Activated CD8-positive, alpha-beta T cell treated with anti-CD3 and anti-CD28 coated beads for 36 hours (primary cell): ENCODE data around the gene OR10K2. TPM values are rescaled to one million over a fixed set of nuclear protein-coding genes. Genes with fewer than 3 reads are reported as not detected.
"Not testable (repeated sequence)": the region's sequence is repeated elsewhere in the genome, so short reads cannot be mapped to it uniquely, and the experiment has no call there.

Source experiments
- ATAC-seq: fragments of 200-7000 bp; cut with Tn5 transposase; one replicate; pipeline ENCODE4 v1.10.0; 2021; ENCODE audit warnings: mild to moderate bottlenecking, moderate library complexity
- CTCF ChIA-PET: fragments of 350-600 bp; sonication (Branson Sonifier 250); formaldehyde crosslinking; loops from one replicate; lab custom pipeline; 2021; ENCODE audit warnings: antibody characterized with exemption; lab: Charles Lee
- POLR2A ChIA-PET: fragments of 350-600 bp; sonication (Branson Sonifier 250); formaldehyde crosslinking; loops from one replicate; lab custom pipeline; 2021; ENCODE audit warnings: antibody characterized with exemption; lab: Charles Lee
- DNase-seq: peaks from one replicate; pipeline ENCODE4 v3.0.0-alpha.2; 2020
- H3K27ac Mint-ChIP-seq: one replicate; pipeline ENCODE4 v1.8.0; 2021; ENCODE audit warnings: mild to moderate bottlenecking, mixed read lengths
- H3K27me3 Mint-ChIP-seq: one replicate; pipeline ENCODE4 v1.8.0; 2021; ENCODE audit warnings: mixed read lengths
- H3K36me3 Mint-ChIP-seq: one replicate; pipeline ENCODE4 v1.8.0; 2021; ENCODE audit warnings: low read depth, mixed read lengths
- H3K4me1 Mint-ChIP-seq: one replicate; pipeline ENCODE4 v1.8.0; 2021; ENCODE audit warnings: low read depth, mixed read lengths
- H3K4me3 Mint-ChIP-seq: one replicate; pipeline ENCODE4 v1.8.0; 2021; ENCODE audit warnings: mild to moderate bottlenecking, moderate library complexity, mixed read lengths
- H3K9me3 Mint-ChIP-seq: one replicate; pipeline ENCODE4 v1.8.0; 2021; ENCODE audit warnings: mixed read lengths
- CTCF ChIP-seq: fragments of 200-600 bp; IDR thresholded peaks from one replicate; pipeline ENCODE4 v1.8.0; 2022; ENCODE audit warnings: antibody characterized with exemption, mild to moderate bottlenecking
- intact Hi-C: fragments of 100-400 bp; cut with micrococcal nuclease; formaldehyde crosslinking; loops from one replicate; pipeline ENCODE4 v1.10.0; 2022
- total RNA-seq, 2 experiments: library from RNA; stranded (reverse); gene quantifications; one replicate each; pipeline ENCODE4 v1.2.3, GENCODE V29; 2021

OR10K2 gene
- total RNA-seq, 2 experiments from 2014 or later: not detected

- intact Hi-C loops: no loop called here
- Mint-ChIP-seq H3K9me3 (no peaks in the 10 kb centered on the region), H3K27me3 (peaks cover 7% of the 10 kb centered on the region), H3K4me3 (no peak overlapping the region), H3K4me1 (peaks cover 4% of the 10 kb centered on the region), H3K27ac (no peak overlapping the region), H3K36me3 (no peaks in the 10 kb centered on the region)
- CTCF ChIA-PET: no interaction called here
- no peak for TF ChIP-seq CTCF
- DNase-seq (no peak), ATAC-seq (no peak)
- POLR2A ChIA-PET: no interaction called here
Observed at GRCh38 chr1:158396646-158397045, 29.4 kb downstream of the OR10K2 start.

GRCh38 chr1:158393476-158393875 is 32.6 kb downstream of the OR10K2 start:
- intact Hi-C loops: no loop called here
- CTCF ChIA-PET: no interaction called here

GRCh38 chr1:158391099-158391498 is 34.9 kb downstream of the OR10K2 start:
- Mint-ChIP-seq H3K27ac (no peak overlapping the region), H3K9me3 (peaks cover 3% of the 10 kb centered on the region), H3K36me3 (no peaks in the 10 kb centered on the region), H3K4me1 (no peaks in the 10 kb centered on the region), H3K4me3 (no peak overlapping the region), H3K27me3 (peaks cover 5% of the 10 kb centered on the region)
- CTCF ChIA-PET: no interaction called here
- DNase-seq (no peak), ATAC-seq (no peak)
- POLR2A ChIA-PET: no interaction called here
- no peak for TF ChIP-seq CTCF
- intact Hi-C loops: no loop called here

More at GRCh38 chr1:158393476-158393875, 32.6 kb downstream of the OR10K2 start:
- H3K27me3 Mint-ChIP-seq: peaks cover 4% of the 10 kb centered on the region
- H3K27ac Mint-ChIP-seq: no peak overlapping the region
- no peaks in the 10 kb centered on the region for H3K4me1 Mint-ChIP-seq
- no peaks in the 10 kb centered on the region for H3K36me3 Mint-ChIP-seq
- ATAC-seq (no peak), DNase-seq (no peak)
- H3K9me3 Mint-ChIP-seq: no peaks in the 10 kb centered on the region
- POLR2A ChIA-PET: no interaction called here
- TF ChIP-seq CTCF: no peak
- H3K4me3 Mint-ChIP-seq: no peak overlapping the region

- peaks cover 3% of the 10 kb centered on the region for H3K9me3 Mint-ChIP-seq
- intact Hi-C loops: no loop called here
- H3K27ac Mint-ChIP-seq: no peak overlapping the region
- ChIA-PET CTCF (no interaction called here), POLR2A (no interaction called here)
- no peak for TF ChIP-seq CTCF
- no peak for DNase-seq
- no peak for ATAC-seq
- H3K27me3 Mint-ChIP-seq: peaks cover 3% of the 10 kb centered on the region
- no peaks in the 10 kb centered on the region for H3K4me1 Mint-ChIP-seq
- H3K4me3 Mint-ChIP-seq: no peak overlapping the region
- H3K36me3 Mint-ChIP-seq: no peaks in the 10 kb centered on the region
Observed at GRCh38 chr1:158390331-158390730, 35.7 kb downstream of the OR10K2 start.

GRCh38 chr1:158374860-158375259 is 51.2 kb downstream of the OR10K2 start:
- no peak for TF ChIP-seq CTCF
- Mint-ChIP-seq H3K36me3 (peaks cover 1% of the 10 kb centered on the region), H3K9me3 (peaks cover 12% of the 10 kb centered on the region), H3K27me3 (peaks cover 17% of the 10 kb centered on the region), H3K4me3 (no peak overlapping the region), H3K4me1 (peaks cover 10% of the 10 kb centered on the region), H3K27ac (no peak overlapping the region)
- CTCF ChIA-PET: no interaction called here
- no peak for ATAC-seq
- intact Hi-C loops: no loop called here
- no peak for DNase-seq
- POLR2A ChIA-PET: no interaction called here

GRCh38 chr1:158374101-158374500 is 51.9 kb downstream of the OR10K2 start:
- Mint-ChIP-seq H3K9me3 (peaks cover 12% of the 10 kb centered on the region), H3K27me3 (peaks cover 20% of the 10 kb centered on the region)
- CTCF ChIA-PET, intact Hi-C loops, DNase-seq, H3K4me1 Mint-ChIP-seq, ATAC-seq, H3K4me3 Mint-ChIP-seq, POLR2A ChIA-PET, H3K36me3 Mint-ChIP-seq, H3K27ac Mint-ChIP-seq: not testable (repeated sequence)
